PFSK-1 (cell line): Measurements from ENCODE around the gene RER1.

Experiments used
- FOXP2 ChIP-seq: optimal IDR thresholded peaks from 2 replicates; pipeline ENCODE3; 2011; ENCODE audit warnings: borderline replicate concordance, control low read depth, inconsistent platforms; ENCODE audit not compliant: insufficient read depth; ENCODE audit errors: extremely low read length, extremely low read depth
- POLR2AphosphoS5 ChIP-seq: IDR thresholded peaks from 2 replicates; pipeline ENCODE4 v1.6.1; 2012; ENCODE audit warnings: low read depth, mild to moderate bottlenecking, control low read depth, low read length, moderate library complexity
- SIN3A ChIP-seq: IDR thresholded peaks from 2 replicates; pipeline ENCODE4 v1.6.1; 2012; ENCODE audit warnings: mild to moderate bottlenecking, low read length, moderate library complexity, borderline replicate concordance; ENCODE audit not compliant: insufficient read depth
- TAF1 ChIP-seq: IDR thresholded peaks from 2 replicates; pipeline ENCODE4 v1.6.1; 2012; ENCODE audit warnings: low read length, control low read depth, borderline replicate concordance; ENCODE audit not compliant: insufficient read depth
- TF ChIP-seq, protein P1 (sequence below), 2 experiments: IDR thresholded peaks; 2 replicates each; pipeline versions ENCODE4 v1.6.1 to v1.8.0; 2011 to 2012; ENCODE audit warnings: low read depth in 2 of 2, low read length in 2 of 2, control low read depth in 1 of 2, inconsistent platforms in 1 of 2, mild to moderate bottlenecking in 1 of 2, moderate library complexity in 1 of 2; ENCODE audit not compliant: insufficient read depth in 1 of 2

RER1 gene

DNA sequence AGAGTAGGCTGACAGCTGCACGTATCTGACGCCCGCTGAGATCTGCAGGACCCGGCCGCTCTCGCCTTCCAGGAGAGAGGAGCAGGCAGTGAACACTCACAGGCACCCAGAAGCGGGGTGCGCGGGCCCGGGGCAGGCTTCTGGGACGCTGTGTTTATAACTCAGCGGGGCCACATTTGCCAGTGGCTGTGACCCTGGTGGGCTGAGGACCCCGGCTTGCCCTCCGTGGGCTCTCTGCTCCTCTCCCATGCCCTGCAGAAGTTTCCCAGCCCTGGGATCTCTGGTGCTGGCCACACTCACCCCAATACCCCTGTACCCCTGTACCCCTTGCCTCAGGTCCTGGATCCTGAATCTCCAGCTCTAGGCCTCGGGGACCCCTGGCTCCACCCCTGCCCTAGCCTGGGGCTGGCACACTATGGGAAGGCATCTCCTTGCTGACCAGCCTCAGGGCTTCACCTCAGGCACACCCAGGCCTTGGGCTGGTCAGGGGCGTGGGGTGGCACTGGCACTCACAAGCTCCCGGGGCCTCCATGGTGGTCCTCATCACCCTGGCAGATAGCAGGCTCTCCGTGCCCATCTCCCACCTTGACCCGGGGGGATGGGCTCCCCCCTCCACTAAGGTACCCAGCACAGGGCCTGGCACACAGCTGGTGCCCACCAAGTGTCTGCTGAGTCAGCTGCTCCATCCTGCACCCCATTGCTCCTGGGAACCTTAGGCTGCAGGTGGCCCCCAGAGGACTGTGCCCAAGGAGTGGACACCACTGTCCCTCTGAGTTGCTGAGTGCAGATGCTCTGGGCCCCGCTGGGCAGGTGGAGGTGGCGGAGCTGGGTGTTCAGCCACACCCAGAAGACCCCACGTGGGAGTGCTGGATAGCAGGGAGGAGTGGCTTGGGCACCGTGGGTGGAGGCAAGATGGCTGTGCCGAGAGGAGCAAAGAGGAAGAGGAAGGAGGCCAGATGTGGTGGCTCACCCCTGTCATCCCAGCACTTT lies 32.7 kb upstream of the RER1 start:
- TF ChIP-seq FOXP2 (no peak), SIN3A (no peak), POLR2AphosphoS5 (no peak), TAF1 (no peak)
- TF ChIP-seq, protein P1, sequence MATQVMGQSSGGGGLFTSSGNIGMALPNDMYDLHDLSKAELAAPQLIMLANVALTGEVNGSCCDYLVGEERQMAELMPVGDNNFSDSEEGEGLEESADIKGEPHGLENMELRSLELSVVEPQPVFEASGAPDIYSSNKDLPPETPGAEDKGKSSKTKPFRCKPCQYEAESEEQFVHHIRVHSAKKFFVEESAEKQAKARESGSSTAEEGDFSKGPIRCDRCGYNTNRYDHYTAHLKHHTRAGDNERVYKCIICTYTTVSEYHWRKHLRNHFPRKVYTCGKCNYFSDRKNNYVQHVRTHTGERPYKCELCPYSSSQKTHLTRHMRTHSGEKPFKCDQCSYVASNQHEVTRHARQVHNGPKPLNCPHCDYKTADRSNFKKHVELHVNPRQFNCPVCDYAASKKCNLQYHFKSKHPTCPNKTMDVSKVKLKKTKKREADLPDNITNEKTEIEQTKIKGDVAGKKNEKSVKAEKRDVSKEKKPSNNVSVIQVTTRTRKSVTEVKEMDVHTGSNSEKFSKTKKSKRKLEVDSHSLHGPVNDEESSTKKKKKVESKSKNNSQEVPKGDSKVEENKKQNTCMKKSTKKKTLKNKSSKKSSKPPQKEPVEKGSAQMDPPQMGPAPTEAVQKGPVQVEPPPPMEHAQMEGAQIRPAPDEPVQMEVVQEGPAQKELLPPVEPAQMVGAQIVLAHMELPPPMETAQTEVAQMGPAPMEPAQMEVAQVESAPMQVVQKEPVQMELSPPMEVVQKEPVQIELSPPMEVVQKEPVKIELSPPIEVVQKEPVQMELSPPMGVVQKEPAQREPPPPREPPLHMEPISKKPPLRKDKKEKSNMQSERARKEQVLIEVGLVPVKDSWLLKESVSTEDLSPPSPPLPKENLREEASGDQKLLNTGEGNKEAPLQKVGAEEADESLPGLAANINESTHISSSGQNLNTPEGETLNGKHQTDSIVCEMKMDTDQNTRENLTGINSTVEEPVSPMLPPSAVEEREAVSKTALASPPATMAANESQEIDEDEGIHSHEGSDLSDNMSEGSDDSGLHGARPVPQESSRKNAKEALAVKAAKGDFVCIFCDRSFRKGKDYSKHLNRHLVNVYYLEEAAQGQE (IDR thresholded peaks at IDR 0.05; ENCODE audit: insufficient read depth in 1 of 2, low read depth in 2 of 2, low read length in 2 of 2), result no peak

DNA sequence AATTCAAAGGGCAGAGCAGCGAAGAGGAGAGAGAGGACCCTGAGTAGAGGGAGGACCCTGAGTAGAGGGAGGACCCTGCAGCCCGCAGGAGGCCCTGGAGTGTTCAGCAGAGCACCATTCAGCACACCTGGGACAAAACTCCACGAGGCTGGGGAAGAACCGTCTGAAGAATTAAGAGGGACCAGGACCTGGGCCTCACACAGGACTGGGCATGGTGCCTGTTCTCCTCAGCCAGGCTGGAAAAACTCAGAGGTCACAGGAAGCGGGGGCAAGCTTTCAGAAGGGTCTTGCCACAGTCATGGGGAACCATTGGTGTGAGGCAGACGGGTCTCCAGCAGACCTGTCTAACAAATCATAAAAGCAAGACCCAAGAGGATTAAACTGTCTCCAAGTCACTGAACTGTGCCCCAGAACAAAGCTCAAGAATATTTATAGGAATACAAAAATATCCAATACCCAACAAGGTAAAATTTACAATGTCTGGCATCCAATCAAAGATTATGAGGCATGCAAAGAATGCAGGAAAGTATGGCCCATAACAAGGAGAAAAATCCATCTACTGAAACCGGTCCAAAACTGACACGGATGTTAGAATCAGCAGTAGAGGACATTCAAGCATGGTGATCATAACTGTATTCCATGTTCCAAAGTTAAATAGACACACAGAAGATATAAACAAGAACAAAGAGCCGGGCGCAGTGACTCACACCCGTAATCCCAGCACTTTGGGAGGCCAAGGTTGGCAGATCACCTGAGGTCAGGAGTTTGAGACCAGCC lies 30.9 kb upstream of the RER1 start:
- TF ChIP-seq FOXP2 (no peak), TAF1 (no peak)
- TF ChIP-seq, protein P1 (IDR thresholded peaks at IDR 0.05; ENCODE audit: insufficient read depth in 1 of 2, low read depth in 2 of 2, low read length in 2 of 2), result no peak

DNA sequence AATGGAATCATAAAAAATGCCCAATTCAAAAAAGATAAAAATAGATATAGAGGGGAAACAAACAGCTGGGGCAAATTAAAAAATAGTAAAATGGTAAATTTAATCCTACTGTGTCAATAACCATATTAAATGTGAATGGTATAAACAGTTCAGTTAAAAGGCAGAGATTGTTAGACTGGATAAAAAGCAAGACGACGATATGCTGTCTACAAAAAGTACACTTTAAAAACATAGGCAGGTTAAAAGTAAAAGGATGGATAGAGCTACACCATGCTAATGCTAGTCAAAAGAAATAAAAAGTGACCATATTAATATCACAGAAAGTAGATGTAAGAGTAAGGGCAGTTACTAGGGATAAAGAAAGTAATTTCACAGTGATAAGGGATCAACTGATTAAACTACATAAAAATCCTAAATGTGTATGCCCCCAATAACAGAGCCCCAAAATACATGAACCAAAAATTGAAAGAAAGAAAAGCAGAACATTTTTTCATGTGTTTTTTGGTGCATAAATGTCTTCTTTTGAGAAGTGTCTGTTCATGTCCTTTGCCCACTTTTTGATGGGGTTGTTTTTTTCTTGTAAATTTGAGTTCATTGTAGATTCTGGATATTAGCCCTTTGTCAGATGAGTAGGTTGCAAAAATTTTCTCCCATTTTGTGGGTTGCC lies 27.7 kb upstream of the RER1 start:
- TF ChIP-seq POLR2AphosphoS5, result no peak
- TF ChIP-seq SIN3A, result no peak
- TF ChIP-seq, protein P1 (IDR thresholded peaks at IDR 0.05; ENCODE audit: insufficient read depth in 1 of 2, low read depth in 2 of 2, low read length in 2 of 2), result no peak
- TF ChIP-seq FOXP2, result no peak
- no peak for TF ChIP-seq TAF1

DNA sequence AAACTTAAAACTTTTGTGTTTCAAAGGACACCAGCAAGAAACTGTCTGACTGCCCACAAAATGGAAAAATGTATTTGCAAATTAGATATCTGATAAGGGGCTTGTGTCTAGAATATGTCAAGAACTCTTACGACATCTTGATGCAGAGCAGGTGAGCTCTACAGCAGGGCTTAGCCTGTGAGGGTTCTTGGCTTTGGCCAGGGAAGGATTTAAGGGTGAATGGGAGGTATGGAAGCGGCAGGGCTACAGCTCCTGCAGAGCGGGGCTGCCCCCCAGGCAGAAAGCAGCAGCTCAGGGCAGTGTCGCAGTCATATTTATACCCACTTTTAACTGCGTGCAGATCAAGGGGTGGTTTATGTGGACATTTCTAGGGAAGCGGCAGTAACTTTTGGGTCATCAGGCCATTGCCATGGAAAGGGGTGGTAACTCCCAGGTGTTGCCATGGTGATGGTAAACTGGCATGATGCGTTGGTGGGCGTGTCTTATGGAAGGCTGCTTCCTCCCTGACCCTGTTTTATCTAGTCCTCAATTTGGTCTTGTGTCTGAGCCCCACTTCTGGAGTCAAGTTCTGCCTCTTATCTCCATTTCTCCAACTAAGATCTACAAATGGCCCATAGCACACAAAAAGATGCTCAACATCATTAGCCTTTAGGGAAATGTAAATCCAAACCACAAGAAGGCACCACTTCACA lies 23.4 kb upstream of the RER1 start:
- TF ChIP-seq POLR2AphosphoS5, result no peak
- TF ChIP-seq, protein P1 (IDR thresholded peaks at IDR 0.05; ENCODE audit: insufficient read depth in 1 of 2, low read depth in 2 of 2, low read length in 2 of 2), result no peak
- no peak for TF ChIP-seq FOXP2
- no peak for TF ChIP-seq TAF1
- no peak for TF ChIP-seq SIN3A
